ENCODE data around the gene CNTN3.

CNTN3 gene

DNA sequence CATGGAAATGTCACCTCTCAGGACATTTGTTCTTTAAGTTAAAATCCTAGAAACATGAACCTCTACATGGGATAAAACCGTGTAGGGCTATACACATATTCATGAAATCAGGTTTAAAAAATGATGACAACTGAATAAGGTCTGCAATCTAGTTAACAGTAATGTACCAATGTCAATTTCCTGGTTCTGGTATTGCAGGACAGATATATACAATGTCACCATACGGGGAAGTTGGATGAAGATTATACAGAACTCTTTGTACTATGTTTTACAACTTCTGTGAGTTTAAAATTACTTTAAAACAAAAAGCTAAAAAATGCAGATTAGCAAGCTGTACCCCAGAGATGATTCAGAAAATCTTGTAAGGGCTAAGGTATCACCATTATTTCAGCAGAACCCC is 6.7 kb downstream of the CNTN3 start:
- DNase-seq = no peak

DNA sequence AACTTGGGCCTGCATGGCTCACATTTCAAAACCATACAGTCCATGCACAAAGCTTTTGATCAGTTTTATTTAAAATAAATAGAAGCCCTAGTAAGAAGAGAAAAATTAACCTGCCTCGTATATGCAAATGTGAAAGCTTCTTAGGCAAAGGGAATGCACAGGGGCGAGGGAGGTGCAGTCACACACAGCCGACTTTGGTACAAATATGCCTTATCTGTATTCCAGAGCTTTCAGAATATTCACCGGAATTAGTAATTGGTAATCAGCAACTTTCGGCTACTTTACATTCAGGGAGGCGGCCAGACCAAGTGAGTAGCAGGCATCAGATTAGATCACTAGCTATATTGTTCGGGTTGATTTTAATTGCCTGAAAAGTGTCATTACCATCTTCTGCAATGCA is 7.5 kb downstream of the CNTN3 start:
- DNase-seq = no peak

DNA sequence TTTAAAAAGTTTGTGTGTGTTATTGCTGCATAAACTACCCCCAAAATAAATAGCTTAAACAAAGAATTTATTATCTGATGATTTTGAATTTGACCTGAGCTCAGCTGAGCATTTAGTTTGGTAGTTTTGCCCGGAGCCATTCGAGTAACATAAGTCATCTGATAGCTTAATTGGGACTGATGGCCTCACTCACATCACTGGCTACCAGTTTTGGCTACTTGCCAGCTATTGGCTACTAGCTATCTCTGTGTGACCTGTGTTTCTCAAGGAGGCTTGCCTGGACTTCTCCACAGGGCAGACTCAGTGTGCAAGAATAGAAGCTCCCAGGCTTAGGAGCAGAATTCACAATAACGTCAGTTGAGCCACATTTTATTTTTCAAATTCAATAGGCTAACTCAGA is 9.0 kb downstream of the CNTN3 start:
- DNase-seq = no peak

DNA sequence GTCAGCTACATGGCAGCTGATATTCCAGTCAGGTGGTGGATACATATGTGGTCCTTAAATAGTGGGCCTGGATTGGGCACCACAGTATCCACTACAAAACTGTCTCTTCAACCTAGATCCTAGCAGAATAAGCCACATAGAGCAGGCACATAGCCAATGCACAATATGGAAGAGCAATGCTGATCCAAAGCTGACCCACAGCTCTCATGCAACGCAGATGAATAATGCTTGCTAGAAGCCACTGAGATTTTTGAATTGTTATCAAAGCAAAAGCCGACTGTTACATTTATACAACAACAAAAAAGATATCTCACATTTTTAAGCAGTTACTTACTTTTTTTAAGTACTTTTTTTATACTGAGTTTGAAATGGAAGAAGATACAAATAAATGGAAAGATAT is 11.2 kb downstream of the CNTN3 start:
- no peak for DNase-seq

DNA sequence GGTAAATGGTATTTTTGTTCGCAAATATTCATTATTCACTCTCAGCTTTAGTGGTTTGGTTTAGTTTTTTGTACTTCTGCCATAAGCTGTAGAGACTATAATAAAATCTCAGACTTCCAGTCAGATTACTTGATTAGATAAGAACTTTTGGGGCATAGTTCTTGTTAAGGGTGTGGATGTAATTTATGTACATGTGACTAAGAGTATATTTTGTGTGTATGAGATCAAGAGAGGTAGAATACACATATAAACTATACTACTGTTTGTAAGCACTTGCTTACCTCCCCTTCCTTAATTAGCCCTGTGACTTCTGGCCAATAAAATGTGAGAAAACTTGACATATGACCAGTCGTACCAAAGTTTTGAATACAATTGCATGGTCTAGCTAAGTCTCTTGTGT is 12.0 kb downstream of the CNTN3 start:
- no peak for DNase-seq

DNA sequence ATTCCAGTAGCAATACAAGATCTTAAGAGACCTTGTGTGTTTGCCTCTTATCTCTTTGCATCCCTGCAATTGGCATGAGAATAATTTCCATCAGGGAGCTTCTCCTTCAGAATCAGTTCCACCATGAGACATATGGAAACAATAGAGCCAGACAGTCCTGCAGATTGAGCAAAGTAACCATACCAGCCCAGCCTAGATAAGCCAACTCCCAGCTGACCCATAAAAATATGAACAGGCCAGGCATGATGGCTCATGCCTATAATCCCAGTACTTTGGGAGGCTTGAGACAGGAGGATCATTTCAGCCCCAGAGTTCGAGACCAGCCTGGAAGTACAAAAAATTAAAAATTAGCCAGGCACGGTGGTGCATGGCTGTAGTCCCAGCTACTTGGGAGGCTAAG is 12.7 kb downstream of the CNTN3 start:
- DNase-seq = no peak

DNA sequence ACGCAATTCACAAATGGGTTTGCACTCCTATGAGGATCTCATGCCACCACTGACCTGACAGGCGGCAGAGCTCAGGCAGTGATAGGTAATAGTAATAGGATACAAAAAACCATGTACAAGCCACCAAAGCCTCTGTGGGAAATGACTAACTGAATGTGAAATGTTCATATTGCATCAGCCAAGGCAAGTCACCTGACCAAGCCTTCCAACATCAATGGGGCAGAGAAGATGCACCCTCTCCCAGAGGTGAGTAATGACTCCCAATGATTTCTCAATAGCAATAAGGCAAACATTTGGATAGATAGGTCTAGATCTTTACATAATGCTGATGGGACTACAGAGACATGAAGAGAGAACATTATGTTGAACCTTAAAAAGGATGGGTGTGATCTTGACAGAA is 14.9 kb downstream of the CNTN3 start:
- no peak for DNase-seq

DNA sequence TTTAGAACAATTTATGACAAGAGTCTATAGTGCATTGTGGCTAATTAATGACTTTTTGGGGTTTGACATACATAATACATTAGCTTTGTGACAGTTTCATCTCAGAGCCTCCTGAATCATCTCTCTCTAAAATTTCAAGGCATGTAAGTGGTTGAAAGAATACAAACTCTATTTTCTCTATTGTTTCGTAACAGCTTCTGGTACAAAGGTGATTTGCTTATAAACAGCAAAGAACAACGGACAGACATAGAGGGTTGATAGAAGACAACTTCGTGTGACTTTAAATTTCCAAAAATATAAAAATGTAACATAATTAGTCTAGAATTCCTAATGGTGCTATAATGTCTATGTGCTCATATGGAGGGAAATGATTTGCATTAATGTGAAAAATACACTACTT is 21.3 kb downstream of the CNTN3 start:
- no peak for DNase-seq

DNA sequence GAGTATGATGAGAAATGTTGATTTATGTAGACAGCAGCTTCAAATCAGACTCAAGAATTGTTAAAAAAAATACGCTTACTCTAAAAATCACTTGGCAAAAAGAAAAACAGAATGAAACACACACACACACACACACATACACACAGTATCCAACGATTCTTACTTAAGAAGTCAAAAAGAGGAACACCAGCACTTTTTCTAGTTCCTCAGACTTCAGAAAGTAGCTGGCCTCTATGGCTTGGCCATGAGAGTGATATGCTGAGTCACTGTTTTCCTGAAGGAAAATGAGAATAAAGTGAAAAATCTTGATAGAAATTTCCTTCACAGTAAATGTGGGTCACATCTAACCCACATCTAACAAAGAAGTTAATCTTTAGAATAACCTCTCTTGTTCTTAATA is 22.1 kb downstream of the CNTN3 start:
- peak; percentile 4 for DNase-seq

DNA sequence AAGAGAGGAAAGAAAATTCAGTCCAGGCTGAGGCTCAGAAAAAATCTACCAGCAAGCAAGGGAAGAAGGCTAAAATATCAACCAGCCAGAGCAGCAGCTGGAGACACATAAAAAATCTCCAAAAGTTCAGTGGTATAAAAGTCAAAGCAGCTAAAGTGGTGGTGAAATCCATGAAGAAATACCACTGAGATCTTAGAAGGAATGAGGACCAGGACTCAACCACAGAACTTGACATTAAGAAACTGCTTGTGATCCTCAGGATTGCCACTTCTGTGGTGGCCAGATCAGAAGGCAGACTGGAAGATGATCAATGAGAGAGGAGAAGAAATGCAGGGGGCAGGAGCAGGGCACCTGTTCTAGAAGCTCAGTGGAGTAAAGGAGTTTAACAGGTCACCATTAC is 22.5 kb downstream of the CNTN3 start:
- DNase-seq = no peak

DNA sequence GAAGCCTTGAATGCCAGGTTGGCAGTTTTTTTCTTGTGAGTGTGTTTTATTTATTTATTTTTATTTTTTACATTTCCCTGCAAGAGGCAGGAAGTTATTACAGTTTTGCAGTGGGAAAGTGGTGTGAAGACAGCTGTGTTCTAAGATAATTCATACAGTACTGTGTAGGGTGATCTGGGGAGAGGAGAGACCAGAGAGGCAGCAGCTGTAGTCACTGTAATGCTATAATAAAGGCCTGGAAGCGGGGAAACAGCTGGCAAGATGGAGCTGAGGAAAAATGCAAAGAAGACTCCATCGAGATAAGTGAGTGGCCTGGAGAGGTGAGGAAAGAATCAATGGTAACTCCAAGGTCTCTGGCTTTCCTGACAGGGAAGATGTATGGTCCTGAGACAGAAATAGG is 23.1 kb downstream of the CNTN3 start:
- no peak for DNase-seq

DNA sequence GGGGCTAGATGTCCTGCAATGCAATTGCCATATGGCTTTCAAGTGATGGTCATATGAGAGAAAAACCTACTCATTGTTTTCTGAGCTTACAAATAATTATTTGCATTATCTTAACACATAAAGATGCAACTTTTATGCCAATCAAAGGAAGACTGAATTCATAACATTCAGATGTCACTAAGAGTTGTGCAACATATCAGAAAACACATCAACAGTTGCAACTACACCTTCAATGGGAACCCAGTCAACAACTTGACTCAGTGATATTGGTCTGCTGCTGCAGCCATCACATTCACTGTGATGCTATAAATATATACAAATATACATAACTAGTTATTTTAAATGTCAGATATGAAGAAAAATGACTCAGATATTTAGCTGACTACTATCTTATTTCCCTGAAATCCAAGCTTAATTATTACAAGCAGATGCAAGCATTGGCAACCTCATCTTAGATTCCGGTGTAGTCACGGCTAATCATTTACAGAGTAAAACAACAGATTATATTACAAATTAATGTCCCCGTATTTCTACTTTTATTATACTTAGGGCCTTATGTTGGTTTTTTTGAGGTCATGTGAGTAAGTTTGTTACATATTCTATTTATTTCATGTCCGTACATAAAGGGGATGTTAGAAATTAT is 23.7 kb downstream of the CNTN3 start:
- no peak for DNase-seq

DNA sequence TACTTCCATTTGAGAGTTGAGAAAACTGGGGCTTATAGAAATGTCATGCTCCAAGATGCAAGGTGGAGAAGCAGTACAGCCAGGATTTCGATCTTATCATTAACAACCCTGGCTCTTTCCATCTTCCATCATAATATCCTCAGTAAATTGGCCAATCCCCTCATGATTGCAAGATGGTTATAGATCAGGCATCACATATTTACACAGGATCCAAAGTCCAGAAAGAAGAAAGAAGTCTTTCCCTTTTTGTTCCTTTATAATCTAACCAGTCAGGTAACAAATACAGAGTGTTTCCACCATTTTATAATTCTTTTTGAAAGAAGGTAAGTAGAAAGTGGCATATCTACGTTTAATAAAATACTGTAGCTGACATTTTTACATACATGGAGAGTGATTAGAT is 29.7 kb downstream of the CNTN3 start:
- DNase-seq = no peak

DNA sequence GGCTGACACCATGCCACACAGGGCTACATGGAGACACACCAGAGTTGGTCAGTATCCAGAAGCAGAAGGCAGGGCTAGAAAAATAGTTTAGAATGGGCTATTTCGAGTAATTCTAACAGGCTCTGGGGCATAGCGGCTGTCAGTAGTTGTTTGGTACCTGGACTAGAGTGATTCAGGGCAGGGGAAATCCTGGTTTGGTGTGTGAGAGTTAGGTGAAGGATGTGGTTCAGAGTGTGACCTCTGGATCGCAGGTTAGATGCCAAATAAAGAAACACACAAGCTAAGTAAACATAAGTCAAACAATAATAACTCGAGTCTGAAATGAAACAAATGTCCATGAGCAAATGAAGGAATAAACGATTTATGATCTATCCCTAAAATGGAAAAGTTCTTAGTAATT is 31.5 kb downstream of the CNTN3 start:
- no peak for DNase-seq

DNA sequence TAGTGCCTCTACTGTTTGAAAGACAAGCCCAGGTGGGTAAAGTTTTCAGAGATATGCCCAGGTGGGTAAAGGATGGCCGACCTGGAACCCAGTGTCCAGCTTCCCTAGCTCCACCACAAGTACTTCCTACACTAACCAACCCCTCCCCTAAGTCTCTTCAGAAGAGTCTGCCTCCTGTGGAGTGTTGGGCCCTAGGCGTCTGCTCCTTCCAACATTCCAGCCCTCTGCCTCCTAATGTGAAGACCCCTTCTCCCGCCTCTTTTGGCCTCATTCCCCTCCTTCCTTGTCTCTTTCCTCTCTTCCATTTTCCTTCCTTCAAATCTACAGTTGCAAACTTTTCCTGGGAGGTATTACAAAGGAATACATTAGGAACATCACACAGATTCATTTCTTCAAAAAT is 38.6 kb downstream of the CNTN3 start:
- no peak for DNase-seq

DNA sequence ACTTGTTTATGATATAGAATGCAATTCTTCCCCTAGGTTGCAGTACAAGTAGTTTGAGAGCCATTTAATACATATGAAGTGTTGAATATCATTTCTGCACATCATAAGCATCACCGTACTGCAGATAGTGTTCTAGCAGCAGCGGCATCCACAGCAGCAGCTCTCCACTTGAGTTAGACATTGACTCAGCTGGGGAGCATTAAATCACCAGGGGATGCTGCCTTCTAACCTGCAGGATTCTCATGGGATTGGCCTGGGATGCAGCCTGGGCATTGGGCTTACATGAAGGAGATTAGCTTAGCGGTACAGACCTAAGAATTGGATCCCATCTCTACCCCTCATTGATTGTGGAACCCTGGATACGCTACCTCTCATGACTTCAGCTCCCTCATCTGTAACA is 43.3 kb downstream of the CNTN3 start:
- no peak for DNase-seq

Measured in hematopoietic multipotent progenitor cell treated with erythropoietin and hydrocortisone succinate and interleukin-3 and kit ligand, for 6 days (in vitro differentiated cells).